ENCODE results near the gene FXR1. TPM values are rescaled to one million over a fixed set of nuclear protein-coding genes. Genes with fewer than 3 reads are reported as not detected.
"Not testable (repeated sequence)": the region's sequence is repeated elsewhere in the genome, so short reads cannot be mapped to it uniquely, and the experiment has no call there.

The FXR1 gene
- total RNA-seq, 2 donors from 2014 or later, result 147 to 168 TPM

DNA sequence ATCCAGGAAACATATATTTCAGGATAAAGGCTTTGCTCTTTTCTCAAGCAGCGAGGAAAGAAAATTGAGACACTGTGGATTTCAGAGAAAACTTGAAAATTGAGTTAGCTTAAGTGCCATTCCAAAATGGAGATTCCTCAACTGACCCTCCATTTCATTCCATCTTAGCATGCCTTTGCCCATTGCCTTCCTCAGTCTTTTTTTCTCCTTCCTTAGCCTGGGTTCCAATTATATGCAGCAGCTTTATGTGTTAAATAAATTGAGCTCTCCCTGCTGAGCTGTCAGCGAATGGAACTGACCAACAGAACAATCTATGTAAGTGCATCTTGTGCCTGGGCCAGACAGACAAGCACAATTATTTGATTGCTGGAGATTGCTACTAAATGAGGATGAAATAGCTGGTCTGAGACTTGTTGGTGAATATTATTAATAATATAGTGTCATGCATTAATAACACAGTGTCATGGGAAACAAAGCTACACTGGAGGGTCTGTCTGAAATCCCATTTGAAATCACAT lies 84.0 kb downstream of the FXR1 start:
- H3K27me3 ChIP-seq, result no peaks in the 10 kb centered on the region
- TF ChIP-seq, protein P1, sequence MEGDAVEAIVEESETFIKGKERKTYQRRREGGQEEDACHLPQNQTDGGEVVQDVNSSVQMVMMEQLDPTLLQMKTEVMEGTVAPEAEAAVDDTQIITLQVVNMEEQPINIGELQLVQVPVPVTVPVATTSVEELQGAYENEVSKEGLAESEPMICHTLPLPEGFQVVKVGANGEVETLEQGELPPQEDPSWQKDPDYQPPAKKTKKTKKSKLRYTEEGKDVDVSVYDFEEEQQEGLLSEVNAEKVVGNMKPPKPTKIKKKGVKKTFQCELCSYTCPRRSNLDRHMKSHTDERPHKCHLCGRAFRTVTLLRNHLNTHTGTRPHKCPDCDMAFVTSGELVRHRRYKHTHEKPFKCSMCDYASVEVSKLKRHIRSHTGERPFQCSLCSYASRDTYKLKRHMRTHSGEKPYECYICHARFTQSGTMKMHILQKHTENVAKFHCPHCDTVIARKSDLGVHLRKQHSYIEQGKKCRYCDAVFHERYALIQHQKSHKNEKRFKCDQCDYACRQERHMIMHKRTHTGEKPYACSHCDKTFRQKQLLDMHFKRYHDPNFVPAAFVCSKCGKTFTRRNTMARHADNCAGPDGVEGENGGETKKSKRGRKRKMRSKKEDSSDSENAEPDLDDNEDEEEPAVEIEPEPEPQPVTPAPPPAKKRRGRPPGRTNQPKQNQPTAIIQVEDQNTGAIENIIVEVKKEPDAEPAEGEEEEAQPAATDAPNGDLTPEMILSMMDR (IDR thresholded peaks at IDR 0.05), result no peak
- H3K4me3 ChIP-seq, result no peak overlapping the region
- no peak for DNase-seq (ENCODE audit: low spot score)
- H3K4me1 ChIP-seq, result no peaks in the 10 kb centered on the region
- H3K36me3 ChIP-seq, result no peaks in the 10 kb centered on the region
- no peak overlapping the region for H3K27ac ChIP-seq
- H3K9me3 ChIP-seq, result no peaks in the 10 kb centered on the region

DNA sequence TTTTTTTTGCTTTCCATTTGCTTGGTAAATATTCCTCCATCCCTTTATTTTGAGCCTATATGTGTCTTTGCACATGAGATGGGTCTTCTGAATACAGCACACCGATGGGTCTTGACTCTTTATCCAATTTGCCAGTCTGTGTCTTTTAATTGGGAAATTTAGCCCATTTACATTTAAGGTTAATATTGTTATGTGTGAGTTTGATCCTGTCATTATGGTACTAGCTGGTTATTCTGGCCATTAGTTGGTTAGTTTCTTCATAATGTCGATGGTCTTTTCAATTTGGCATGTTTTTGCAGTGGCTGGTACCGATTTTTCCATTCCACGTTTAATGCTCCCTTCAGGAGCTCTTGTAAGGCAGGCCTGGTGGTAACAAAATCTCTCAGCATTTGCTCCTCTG lies 89.9 kb downstream of the FXR1 start:
- not testable (repeated sequence) for H3K27ac ChIP-seq; DNase-seq (ENCODE audit: low spot score)

DNA sequence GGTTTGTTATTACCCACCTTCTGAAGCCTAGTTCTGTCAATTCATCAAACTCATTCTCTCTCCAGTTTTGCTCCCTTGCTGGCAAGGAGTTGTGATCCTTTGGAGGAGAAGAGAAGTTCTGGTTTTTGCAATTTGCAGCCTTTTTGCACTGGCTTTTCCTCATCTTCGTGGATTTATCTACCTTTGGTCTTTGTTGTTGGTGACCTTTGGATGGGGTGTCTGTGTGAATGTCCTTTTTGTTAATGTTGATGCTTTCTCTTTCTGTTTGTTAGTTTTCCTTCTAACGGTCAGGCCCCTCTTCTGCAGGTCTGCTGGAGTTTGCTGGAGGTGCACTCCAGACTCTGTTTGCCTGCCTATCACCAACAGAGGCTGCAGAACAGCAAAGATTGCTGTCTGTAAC lies 91.0 kb downstream of the FXR1 start:
- not testable (repeated sequence) for H3K4me1 ChIP-seq; H3K4me3 ChIP-seq; H3K27me3 ChIP-seq; H3K27ac ChIP-seq; H3K9me3 ChIP-seq; DNase-seq (ENCODE audit: low spot score); H3K36me3 ChIP-seq

More for the DNA sequence above, 89.9 kb downstream of the FXR1 start:
- H3K36me3 ChIP-seq, H3K4me3 ChIP-seq, H3K27me3 ChIP-seq, H3K4me1 ChIP-seq, H3K9me3 ChIP-seq: not testable (repeated sequence)

DNA sequence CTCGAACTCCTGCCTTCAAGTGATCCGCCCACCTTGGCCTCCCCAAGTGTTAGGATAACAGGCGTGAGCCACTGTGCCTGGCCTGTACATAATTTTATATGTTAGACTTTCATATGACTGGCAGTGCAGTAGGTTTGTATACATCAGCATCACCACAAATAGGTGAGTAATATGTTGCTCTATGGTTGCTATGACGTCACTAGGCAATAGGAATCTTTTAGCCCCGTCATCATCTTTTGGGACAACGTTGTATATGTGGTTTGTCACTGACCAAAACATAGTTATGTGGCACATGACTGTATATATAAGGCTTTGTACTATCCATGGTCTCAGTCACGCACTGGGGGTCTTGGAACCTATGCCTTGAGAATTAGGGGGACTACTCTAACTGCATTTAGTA lies 94.1 kb downstream of the FXR1 start:
- H3K27ac ChIP-seq, result no peak overlapping the region
- TF ChIP-seq, protein P1 (IDR thresholded peaks at IDR 0.05), result no peak
- no peaks in the 10 kb centered on the region for H3K27me3 ChIP-seq
- no peaks in the 10 kb centered on the region for H3K9me3 ChIP-seq
- H3K4me3 ChIP-seq, result no peak overlapping the region
- no peak for DNase-seq (ENCODE audit: low spot score)
- H3K4me1 ChIP-seq, result no peaks in the 10 kb centered on the region
- H3K36me3 ChIP-seq, result no peaks in the 10 kb centered on the region

DNA sequence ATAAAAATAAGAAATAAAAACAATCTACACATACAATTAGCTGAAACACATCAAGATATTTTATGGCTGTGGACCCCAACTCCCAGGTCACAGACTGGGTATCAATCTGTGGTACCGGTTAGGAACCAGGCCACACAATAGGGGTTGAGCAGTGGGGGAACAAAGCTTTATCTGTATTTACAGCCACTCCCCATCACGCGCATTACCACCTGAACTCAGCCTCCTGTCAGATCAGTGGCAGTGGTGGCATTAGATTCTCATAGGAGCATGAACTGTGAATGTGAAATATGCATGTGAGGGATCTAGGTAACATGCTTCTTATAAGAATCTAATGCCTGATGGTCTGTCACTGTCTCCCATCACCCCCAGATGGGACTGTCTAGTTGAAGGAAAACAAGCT lies 94.8 kb downstream of the FXR1 start:
- no peaks in the 10 kb centered on the region for H3K27me3 ChIP-seq
- H3K36me3 ChIP-seq, result no peaks in the 10 kb centered on the region
- DNase-seq (ENCODE audit: low spot score), result no peak
- no peak overlapping the region for H3K4me3 ChIP-seq
- H3K27ac ChIP-seq, result no peak overlapping the region
- H3K4me1 ChIP-seq, result no peaks in the 10 kb centered on the region
- H3K9me3 ChIP-seq, result no peaks in the 10 kb centered on the region
- TF ChIP-seq, protein P1 (IDR thresholded peaks at IDR 0.05), result no peak

DNA sequence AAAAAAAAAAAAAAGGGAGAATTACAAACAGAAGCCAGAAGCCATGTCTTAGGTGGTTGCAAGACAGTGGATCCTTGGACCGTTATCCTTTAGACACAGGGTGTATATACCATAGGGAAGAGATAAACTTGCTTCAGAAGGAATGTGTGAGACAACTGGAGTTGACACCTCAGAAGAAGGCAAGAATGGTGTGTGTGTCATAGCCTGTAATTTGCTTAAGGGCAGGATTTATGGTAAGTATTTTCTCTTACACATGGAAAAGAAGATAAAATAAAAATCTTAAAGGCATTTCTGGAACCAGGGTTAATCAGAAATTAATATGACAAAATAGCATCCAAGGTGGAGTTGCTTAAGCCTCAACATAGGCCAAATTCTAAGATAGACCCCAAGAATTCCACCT lies 96.3 kb downstream of the FXR1 start:
- no peak for DNase-seq (ENCODE audit: low spot score)
- no peaks in the 10 kb centered on the region for H3K36me3 ChIP-seq
- TF ChIP-seq, protein P1 (IDR thresholded peaks at IDR 0.05), result no peak
- H3K9me3 ChIP-seq, result no peaks in the 10 kb centered on the region
- H3K27me3 ChIP-seq, result no peaks in the 10 kb centered on the region
- H3K27ac ChIP-seq, result no peak overlapping the region
- no peaks in the 10 kb centered on the region for H3K4me1 ChIP-seq
- no peak overlapping the region for H3K4me3 ChIP-seq

DNA sequence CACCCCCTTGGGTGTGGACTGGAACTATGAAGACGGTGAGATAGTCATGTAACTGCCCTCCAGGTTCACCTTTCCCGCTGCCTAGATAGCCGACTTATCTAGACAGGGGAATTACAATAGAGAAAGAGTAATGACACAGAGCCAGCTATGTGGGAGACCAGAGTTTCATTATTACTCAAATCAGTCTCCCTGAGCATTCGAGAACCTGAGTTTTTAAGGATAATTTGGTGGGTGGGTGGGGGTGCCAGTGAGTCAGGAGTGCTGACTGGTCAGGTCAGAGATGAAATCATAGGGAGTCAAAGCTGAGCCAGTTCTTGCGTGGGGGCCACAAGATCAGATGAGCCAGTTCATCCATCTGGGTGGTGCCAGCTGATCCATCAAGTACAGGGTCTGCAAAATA lies 96.8 kb downstream of the FXR1 start:
- Histone ChIP-seq H3K4me1 (no peaks in the 10 kb centered on the region), H3K27ac (no peak overlapping the region), H3K4me3 (no peak overlapping the region), H3K36me3 (no peaks in the 10 kb centered on the region), H3K9me3 (no peaks in the 10 kb centered on the region), H3K27me3 (no peaks in the 10 kb centered on the region)
- TF ChIP-seq, protein P1 (IDR thresholded peaks at IDR 0.05), result no peak
- no peak for DNase-seq (ENCODE audit: low spot score)

Data from right atrium auricular region (tissue), 2 donors.